GM13976 (cell line): Measurements from ENCODE around the gene FETUB.

Experiments used
- DNase-seq: peaks from one replicate; pipeline ENCODE4 v3.0.0; 2012; ENCODE audit warnings: low spot score
- CTCF ChIP-seq: IDR thresholded peaks from 2 replicates; pipeline ENCODE4 v1.5.1; 2012; ENCODE audit warnings: borderline replicate concordance, mild to moderate bottlenecking; ENCODE audit not compliant: insufficient read depth; ENCODE audit errors: extremely low read depth, missing control alignments, control extremely low read depth
- in situ Hi-C: fragments of 300-500 bp; cut with MboI; formaldehyde crosslinking; loops from one replicate; pipeline ENCODE4 v1.12.0; 2022; ENCODE audit warnings: low sequenced_read_pairs, mixed read lengths, inconsistent platforms; ENCODE audit not compliant: unreplicated experiment

FETUB gene

GRCh38 chr3:186605078-186605477 is 35.1 kb upstream of the FETUB start:
- no peak for DNase-seq
- in situ Hi-C loops: no loop called here
- no peak for TF ChIP-seq CTCF

- in situ Hi-C loops: no loop called here
- TF ChIP-seq CTCF: no peak
- DNase-seq: no peak
Observed at GRCh38 chr3:186605561-186606545, 34.3 kb upstream of the FETUB start.

GRCh38 chr3:186608624-186609215 is 31.5 kb upstream of the FETUB start:
- in situ Hi-C loops: no loop called here
- no peak for TF ChIP-seq CTCF

GRCh38 chr3:186609247-186609868 is 30.8 kb upstream of the FETUB start:
- in situ Hi-C loops: no loop called here
- peak; percentile 48 for DNase-seq
- TF ChIP-seq CTCF: peak; percentile 27

More at GRCh38 chr3:186608624-186609215, 31.5 kb upstream of the FETUB start:
- DNase-seq: no peak

- no peak for TF ChIP-seq CTCF
- in situ Hi-C loops: no loop called here
- no peak for DNase-seq
Observed at GRCh38 chr3:186612065-186612464, 28.1 kb upstream of the FETUB start.
